GM23338 (cell line): ENCODE results near the gene BRI3BP. TPM values are rescaled to one million over a fixed set of nuclear protein-coding genes. Genes with fewer than 3 reads are reported as not detected.

Experiments used
- ATAC-seq: fragments of 200-7000 bp; cut with Tn5 transposase; 3 replicates; pipeline ENCODE4 v1.9.1; 2020
- DNase-seq: peaks from one replicate; pipeline ENCODE4 v3.0.0-alpha.2; 2015; ENCODE audit warnings: low spot score
- H2AFZ ChIP-seq: fragments of 200-600 bp; sonication (generic); 2 replicates; pipeline ENCODE4 v1.8.0; 2016; ENCODE audit warnings: antibody characterized with exemption, mild to moderate bottlenecking, moderate library complexity
- H3F3A ChIP-seq: fragments of 200-600 bp; sonication (generic); replicated peaks from 2 replicates; pipeline ENCODE4 v1.8.0; 2017; ENCODE audit warnings: antibody characterized with exemption, mixed run types, low read depth
- H3K27ac ChIP-seq: fragments of 200-600 bp; sonication (generic); 2 replicates; pipeline ENCODE4 v1.6.1; 2016; ENCODE audit warnings: low read depth
- H3K27me3 ChIP-seq: fragments of 200-600 bp; sonication (generic); 2 replicates; pipeline ENCODE4 v1.8.0; 2016; ENCODE audit warnings: mild to moderate bottlenecking, mixed run types, moderate library complexity; ENCODE audit not compliant: insufficient read depth
- H3K36me3 ChIP-seq: fragments of 200-600 bp; sonication (generic); 2 replicates; pipeline ENCODE4 v1.8.0; 2016; ENCODE audit warnings: mild to moderate bottlenecking; ENCODE audit not compliant: insufficient read depth
- H3K4me1 ChIP-seq: fragments of 200-600 bp; sonication (generic); 2 replicates; pipeline ENCODE4 v1.8.0; 2016; ENCODE audit warnings: mild to moderate bottlenecking, moderate library complexity; ENCODE audit not compliant: insufficient read depth
- H3K4me2 ChIP-seq: fragments of 200-600 bp; sonication (generic); 2 replicates; pipeline ENCODE4 v1.7.1; 2017; ENCODE audit warnings: mixed run types
- H3K4me3 ChIP-seq: fragments of 200-600 bp; sonication (generic); 2 replicates; pipeline ENCODE4 v1.6.1; 2016; ENCODE audit warnings: mixed run types
- H3K79me2 ChIP-seq: fragments of 200-600 bp; sonication (generic); replicated peaks from 2 replicates; pipeline ENCODE4 v1.8.0; 2017; ENCODE audit warnings: mild to moderate bottlenecking; ENCODE audit not compliant: insufficient read depth
- H3K9me2 ChIP-seq: fragments of 200-600 bp; sonication (generic); 2 replicates; pipeline ENCODE4 v1.8.0; 2017; ENCODE audit not compliant: insufficient read depth
- H4K20me1 ChIP-seq: fragments of 200-600 bp; sonication (generic); replicated peaks from 2 replicates; pipeline ENCODE4 v1.8.0; 2017; ENCODE audit warnings: mild to moderate bottlenecking; ENCODE audit not compliant: insufficient read depth
- H3K27ac Mint-ChIP-seq: 2 replicates; pipeline ENCODE4 v1.8.0; 2020; ENCODE audit warnings: inconsistent platforms, mild to moderate bottlenecking, moderate library complexity, mixed read lengths
- H3K27me3 Mint-ChIP-seq: 3 replicates; pipeline ENCODE4 v1.8.0; 2022; ENCODE audit warnings: low read depth, mild to moderate bottlenecking, moderate library complexity, mixed read lengths, inconsistent platforms; ENCODE audit not compliant: insufficient read depth, poor library complexity
- H3K36me3 Mint-ChIP-seq: 3 replicates; pipeline ENCODE4 v1.8.0; 2021; ENCODE audit warnings: low read depth, mild to moderate bottlenecking, inconsistent platforms, moderate library complexity, mixed read lengths
- H3K4me1 Mint-ChIP-seq: 3 replicates; pipeline ENCODE4 v1.8.0; 2020; ENCODE audit warnings: mild to moderate bottlenecking, inconsistent platforms, mixed read lengths
- H3K4me3 Mint-ChIP-seq: 3 replicates; pipeline ENCODE4 v1.8.0; 2021; ENCODE audit warnings: moderate library complexity, mild to moderate bottlenecking, inconsistent platforms, mixed read lengths
- H3K9me3 Mint-ChIP-seq: 3 replicates; pipeline ENCODE4 v1.8.0; 2020; ENCODE audit warnings: moderate library complexity, mild to moderate bottlenecking, inconsistent platforms, mixed read lengths
- EZH2 ChIP-seq: fragments of 200-600 bp; sonication (generic); IDR thresholded peaks from one replicate; pipeline ENCODE4 v1.8.0; 2017; ENCODE audit warnings: antibody characterized with exemption, mild to moderate bottlenecking, low read depth; ENCODE audit not compliant: unreplicated experiment
- EZH2phosphoT487 ChIP-seq: fragments of 200-600 bp; sonication (generic); IDR thresholded peaks from one replicate; pipeline ENCODE4 v1.8.1; 2018; ENCODE audit warnings: antibody characterized with exemption; ENCODE audit not compliant: unreplicated experiment
- JUNB ChIP-seq: IDR thresholded peaks from one replicate; pipeline ENCODE4 v1.6.1; 2016; ENCODE audit warnings: antibody characterized with exemption; ENCODE audit not compliant: unreplicated experiment
- NANOG ChIP-seq: IDR thresholded peaks from 2 replicates; pipeline ENCODE4 v1.6.1; 2016; ENCODE audit warnings: antibody characterized with exemption, borderline replicate concordance
- STAT1 ChIP-seq: IDR thresholded peaks from one replicate; pipeline ENCODE4 v1.6.1; 2016; ENCODE audit warnings: antibody characterized with exemption; ENCODE audit not compliant: unreplicated experiment
- ZNF114 ChIP-seq: fragments of 250-450 bp; sonication (Bioruptor Pico); IDR thresholded peaks from 2 replicates; pipeline ENCODE4 v1.5.0; 2020; ENCODE audit warnings: mild to moderate bottlenecking, moderate library complexity
- ZNF331 ChIP-seq: fragments of 250-450 bp; sonication (Bioruptor Pico); IDR thresholded peaks from 2 replicates; pipeline ENCODE4 v1.5.0; 2020; ENCODE audit warnings: low read depth, mild to moderate bottlenecking, moderate library complexity
- long read RNA-seq: library from polyadenylated mRNA; unstranded; transcript quantifications from one replicate; pipeline ENCODE4 v2.0.0, GENCODE V29; 2020; ENCODE audit not compliant: unreplicated experiment
- polyA plus RNA-seq: library from polyadenylated mRNA; unstranded; fragments of >200 nt; fragmentation: Nextera tagmentation; extraction: Ambion mirVana; gene quantifications from 2 replicates; pipeline ENCODE4 v1.2.1, GENCODE V29; 2016
- total RNA-seq: library from RNA; depleted of rRNA; stranded (reverse); fragments of >200 nt; shearing (Covaris generic); gene quantifications from 2 replicates; pipeline ENCODE4 v1.2.3, GENCODE V29; 2014; rRNA removed
- TF ChIP-seq, protein P1 (sequence below): IDR thresholded peaks from one replicate; pipeline ENCODE4 v1.6.1; 2018; ENCODE audit warnings: antibody characterized with exemption; ENCODE audit not compliant: unreplicated experiment
- TF ChIP-seq, protein P2 (sequence below), 2 experiments: fragments of 200-600 bp in 1 of 2; sonication (generic) in 1 of 2; conservative IDR thresholded peaks; 2 replicates each; pipeline versions ENCODE4 v1.5.1 to v1.6.1; 2016 to 2017; ENCODE audit warnings: antibody characterized with exemption in 2 of 2, low read depth in 2 of 2, mild to moderate bottlenecking in 2 of 2, moderate library complexity in 1 of 2
- TF ChIP-seq, protein P3 (sequence below): IDR thresholded peaks from 2 replicates; pipeline ENCODE4 v1.6.1; 2016; ENCODE audit warnings: antibody characterized with exemption
- TF ChIP-seq, protein P4 (sequence below): fragments of 250-450 bp; sonication (Bioruptor Pico); IDR thresholded peaks from 2 replicates; pipeline ENCODE4 v1.5.0; 2020; ENCODE audit warnings: mild to moderate bottlenecking, moderate library complexity

BRI3BP gene, protein sequence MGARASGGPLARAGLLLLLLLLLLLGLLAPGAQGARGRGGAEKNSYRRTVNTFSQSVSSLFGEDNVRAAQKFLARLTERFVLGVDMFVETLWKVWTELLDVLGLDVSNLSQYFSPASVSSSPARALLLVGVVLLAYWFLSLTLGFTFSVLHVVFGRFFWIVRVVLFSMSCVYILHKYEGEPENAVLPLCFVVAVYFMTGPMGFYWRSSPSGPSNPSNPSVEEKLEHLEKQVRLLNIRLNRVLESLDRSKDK
- total RNA-seq (10.7 and 12.6 TPM in 2 replicates), polyA plus RNA-seq (5.8 and 7.5 TPM in 2 replicates)
- long read RNA-seq, full-length matches to known transcripts = 10 of 14 reads
- long read RNA-seq, partial matches to known transcripts = 3 of 14 reads
- long read RNA-seq, other reads (novel, unspliced or antisense) = 1 of 14 reads

DNA sequence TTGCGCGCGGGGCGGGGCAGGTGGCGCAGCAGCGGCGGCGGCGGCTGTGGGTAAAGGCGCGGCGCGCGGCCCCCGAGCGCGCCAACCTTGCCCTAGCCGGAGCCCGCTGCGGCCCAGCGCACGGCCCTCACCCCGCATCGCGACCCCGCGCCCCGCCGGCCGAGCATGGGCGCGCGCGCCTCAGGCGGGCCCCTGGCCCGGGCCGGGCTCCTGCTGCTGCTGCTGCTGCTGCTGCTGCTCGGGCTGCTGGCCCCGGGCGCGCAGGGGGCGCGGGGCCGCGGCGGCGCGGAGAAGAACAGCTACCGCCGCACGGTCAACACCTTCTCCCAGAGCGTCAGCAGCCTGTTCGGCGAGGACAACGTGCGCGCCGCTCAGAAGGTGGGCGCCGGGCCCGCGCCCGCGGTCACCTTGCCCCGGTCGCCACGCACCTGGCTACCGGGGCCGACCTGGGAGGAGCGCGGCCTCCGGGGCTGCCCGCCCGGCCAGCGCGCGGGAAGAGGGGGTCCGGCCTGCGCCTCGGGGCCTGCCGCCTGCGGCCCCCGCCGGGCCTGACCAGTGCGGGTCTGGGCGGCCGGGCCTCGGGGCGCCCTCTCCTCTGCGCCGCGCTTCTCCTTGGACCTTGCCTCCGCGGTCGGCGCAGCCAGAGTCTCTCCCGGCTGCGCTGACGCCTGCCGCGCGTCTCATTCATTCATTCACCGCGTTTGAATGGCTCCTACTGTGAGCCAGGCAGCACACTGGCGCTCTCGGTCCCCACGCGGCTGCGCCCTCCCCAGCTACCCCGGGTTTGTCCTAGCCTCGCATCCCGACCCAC is at the start of gene BRI3BP:
TSS of gene BRI3BP (plus strand) at position 20 of the 811 bp plus-strand sequence. CDS start at position 166, 146 bp downstream.
- Histone ChIP-seq H2AFZ (peak within 1 kb of the TSS; percentile 95), H3K36me3 (no peaks in the 10 kb centered on the region), H3K4me2 (peak within 1 kb of the TSS; percentile 88), H3K79me2 (peaks cover 47% of the 10 kb centered on the region), H3K9me2 (no peaks in the 10 kb centered on the region), H3K4me1 (peaks cover 18% of the 10 kb centered on the region), H3K4me3 (peak within 1 kb of the TSS; percentile 71), H3K27ac (peak within 1 kb of the TSS; percentile 34; the same call in 1 of the 2 replicates), H3F3A (peaks cover 8% of the 10 kb centered on the region), H4K20me1 (peaks cover 9% of the 10 kb centered on the region), H3K27me3 (no peaks in the 10 kb centered on the region; the same call in 1 of the 2 replicates)
- DNase-seq (peak; percentile 69), ATAC-seq (peak; percentile 53)
- Mint-ChIP-seq H3K4me1 (peaks cover 16% of the 10 kb centered on the region; the same call in 2 of the 3 replicates), H3K4me3 (peak within 1 kb of the TSS; percentile 92), H3K36me3 (no peaks in the 10 kb centered on the region; the same call in 1 of the 3 replicates), H3K27ac (peak within 1 kb of the TSS; percentile 37; the same call in 1 of the 2 replicates), H3K9me3 (no peaks in the 10 kb centered on the region), H3K27me3 (peaks cover 23% of the 10 kb centered on the region)
- TF ChIP-seq, protein P1, sequence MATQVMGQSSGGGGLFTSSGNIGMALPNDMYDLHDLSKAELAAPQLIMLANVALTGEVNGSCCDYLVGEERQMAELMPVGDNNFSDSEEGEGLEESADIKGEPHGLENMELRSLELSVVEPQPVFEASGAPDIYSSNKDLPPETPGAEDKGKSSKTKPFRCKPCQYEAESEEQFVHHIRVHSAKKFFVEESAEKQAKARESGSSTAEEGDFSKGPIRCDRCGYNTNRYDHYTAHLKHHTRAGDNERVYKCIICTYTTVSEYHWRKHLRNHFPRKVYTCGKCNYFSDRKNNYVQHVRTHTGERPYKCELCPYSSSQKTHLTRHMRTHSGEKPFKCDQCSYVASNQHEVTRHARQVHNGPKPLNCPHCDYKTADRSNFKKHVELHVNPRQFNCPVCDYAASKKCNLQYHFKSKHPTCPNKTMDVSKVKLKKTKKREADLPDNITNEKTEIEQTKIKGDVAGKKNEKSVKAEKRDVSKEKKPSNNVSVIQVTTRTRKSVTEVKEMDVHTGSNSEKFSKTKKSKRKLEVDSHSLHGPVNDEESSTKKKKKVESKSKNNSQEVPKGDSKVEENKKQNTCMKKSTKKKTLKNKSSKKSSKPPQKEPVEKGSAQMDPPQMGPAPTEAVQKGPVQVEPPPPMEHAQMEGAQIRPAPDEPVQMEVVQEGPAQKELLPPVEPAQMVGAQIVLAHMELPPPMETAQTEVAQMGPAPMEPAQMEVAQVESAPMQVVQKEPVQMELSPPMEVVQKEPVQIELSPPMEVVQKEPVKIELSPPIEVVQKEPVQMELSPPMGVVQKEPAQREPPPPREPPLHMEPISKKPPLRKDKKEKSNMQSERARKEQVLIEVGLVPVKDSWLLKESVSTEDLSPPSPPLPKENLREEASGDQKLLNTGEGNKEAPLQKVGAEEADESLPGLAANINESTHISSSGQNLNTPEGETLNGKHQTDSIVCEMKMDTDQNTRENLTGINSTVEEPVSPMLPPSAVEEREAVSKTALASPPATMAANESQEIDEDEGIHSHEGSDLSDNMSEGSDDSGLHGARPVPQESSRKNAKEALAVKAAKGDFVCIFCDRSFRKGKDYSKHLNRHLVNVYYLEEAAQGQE = no peak
- TF ChIP-seq ZNF331 (no peak), EZH2 (no peak), ZNF114 (CRISPR knock-in tag) (no peak), STAT1 (no peak), JUNB (no peak), NANOG (no peak), EZH2phosphoT487 (no peak)
- TF ChIP-seq, protein P2, sequence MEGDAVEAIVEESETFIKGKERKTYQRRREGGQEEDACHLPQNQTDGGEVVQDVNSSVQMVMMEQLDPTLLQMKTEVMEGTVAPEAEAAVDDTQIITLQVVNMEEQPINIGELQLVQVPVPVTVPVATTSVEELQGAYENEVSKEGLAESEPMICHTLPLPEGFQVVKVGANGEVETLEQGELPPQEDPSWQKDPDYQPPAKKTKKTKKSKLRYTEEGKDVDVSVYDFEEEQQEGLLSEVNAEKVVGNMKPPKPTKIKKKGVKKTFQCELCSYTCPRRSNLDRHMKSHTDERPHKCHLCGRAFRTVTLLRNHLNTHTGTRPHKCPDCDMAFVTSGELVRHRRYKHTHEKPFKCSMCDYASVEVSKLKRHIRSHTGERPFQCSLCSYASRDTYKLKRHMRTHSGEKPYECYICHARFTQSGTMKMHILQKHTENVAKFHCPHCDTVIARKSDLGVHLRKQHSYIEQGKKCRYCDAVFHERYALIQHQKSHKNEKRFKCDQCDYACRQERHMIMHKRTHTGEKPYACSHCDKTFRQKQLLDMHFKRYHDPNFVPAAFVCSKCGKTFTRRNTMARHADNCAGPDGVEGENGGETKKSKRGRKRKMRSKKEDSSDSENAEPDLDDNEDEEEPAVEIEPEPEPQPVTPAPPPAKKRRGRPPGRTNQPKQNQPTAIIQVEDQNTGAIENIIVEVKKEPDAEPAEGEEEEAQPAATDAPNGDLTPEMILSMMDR (conservative IDR thresholded peaks at IDR 0.05; ENCODE audit: low read depth in 2 of 2) = no peak
- TF ChIP-seq, protein P3, sequence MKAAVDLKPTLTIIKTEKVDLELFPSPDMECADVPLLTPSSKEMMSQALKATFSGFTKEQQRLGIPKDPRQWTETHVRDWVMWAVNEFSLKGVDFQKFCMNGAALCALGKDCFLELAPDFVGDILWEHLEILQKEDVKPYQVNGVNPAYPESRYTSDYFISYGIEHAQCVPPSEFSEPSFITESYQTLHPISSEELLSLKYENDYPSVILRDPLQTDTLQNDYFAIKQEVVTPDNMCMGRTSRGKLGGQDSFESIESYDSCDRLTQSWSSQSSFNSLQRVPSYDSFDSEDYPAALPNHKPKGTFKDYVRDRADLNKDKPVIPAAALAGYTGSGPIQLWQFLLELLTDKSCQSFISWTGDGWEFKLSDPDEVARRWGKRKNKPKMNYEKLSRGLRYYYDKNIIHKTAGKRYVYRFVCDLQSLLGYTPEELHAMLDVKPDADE = no peak
- TF ChIP-seq, protein P4, sequence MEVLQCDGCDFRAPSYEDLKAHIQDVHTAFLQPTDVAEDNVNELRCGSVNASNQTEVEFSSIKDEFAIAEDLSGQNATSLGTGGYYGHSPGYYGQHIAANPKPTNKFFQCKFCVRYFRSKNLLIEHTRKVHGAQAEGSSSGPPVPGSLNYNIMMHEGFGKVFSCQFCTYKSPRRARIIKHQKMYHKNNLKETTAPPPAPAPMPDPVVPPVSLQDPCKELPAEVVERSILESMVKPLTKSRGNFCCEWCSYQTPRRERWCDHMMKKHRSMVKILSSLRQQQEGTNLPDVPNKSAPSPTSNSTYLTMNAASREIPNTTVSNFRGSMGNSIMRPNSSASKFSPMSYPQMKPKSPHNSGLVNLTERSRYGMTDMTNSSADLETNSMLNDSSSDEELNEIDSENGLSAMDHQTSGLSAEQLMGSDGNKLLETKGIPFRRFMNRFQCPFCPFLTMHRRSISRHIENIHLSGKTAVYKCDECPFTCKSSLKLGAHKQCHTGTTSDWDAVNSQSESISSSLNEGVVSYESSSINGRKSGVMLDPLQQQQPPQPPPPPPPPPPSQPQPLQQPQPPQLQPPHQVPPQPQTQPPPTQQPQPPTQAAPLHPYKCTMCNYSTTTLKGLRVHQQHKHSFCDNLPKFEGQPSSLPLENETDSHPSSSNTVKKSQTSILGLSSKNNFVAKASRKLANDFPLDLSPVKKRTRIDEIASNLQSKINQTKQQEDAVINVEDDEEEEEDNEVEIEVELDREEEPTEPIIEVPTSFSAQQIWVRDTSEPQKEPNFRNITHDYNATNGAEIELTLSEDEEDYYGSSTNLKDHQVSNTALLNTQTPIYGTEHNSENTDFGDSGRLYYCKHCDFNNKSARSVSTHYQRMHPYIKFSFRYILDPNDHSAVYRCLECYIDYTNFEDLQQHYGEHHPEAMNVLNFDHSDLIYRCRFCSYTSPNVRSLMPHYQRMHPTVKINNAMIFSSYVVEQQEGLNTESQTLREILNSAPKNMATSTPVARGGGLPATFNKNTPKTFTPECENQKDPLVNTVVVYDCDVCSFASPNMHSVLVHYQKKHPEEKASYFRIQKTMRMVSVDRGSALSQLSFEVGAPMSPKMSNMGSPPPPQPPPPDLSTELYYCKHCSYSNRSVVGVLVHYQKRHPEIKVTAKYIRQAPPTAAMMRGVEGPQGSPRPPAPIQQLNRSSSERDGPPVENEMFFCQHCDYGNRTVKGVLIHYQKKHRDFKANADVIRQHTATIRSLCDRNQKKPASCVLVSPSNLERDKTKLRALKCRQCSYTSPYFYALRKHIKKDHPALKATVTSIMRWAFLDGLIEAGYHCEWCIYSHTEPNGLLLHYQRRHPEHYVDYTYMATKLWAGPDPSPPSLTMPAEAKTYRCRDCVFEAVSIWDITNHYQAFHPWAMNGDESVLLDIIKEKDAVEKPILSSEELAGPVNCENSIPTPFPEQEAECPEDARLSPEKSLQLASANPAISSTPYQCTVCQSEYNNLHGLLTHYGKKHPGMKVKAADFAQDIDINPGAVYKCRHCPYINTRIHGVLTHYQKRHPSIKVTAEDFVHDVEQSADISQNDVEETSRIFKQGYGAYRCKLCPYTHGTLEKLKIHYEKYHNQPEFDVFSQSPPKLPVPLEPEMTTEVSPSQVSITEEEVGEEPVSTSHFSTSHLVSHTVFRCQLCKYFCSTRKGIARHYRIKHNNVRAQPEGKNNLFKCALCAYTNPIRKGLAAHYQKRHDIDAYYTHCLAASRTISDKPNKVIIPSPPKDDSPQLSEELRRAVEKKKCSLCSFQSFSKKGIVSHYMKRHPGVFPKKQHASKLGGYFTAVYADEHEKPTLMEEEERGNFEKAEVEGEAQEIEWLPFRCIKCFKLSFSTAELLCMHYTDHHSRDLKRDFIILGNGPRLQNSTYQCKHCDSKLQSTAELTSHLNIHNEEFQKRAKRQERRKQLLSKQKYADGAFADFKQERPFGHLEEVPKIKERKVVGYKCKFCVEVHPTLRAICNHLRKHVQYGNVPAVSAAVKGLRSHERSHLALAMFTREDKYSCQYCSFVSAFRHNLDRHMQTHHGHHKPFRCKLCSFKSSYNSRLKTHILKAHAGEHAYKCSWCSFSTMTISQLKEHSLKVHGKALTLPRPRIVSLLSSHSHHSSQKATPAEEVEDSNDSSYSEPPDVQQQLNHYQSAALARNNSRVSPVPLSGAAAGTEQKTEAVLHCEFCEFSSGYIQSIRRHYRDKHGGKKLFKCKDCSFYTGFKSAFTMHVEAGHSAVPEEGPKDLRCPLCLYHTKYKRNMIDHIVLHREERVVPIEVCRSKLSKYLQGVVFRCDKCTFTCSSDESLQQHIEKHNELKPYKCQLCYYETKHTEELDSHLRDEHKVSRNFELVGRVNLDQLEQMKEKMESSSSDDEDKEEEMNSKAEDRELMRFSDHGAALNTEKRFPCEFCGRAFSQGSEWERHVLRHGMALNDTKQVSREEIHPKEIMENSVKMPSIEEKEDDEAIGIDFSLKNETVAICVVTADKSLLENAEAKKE (CRISPR knock-in tag) = no peak
